Transverse colon (tissue), 4 donors: ENCODE results near the gene MBTPS1. TPM values are rescaled to one million over a fixed set of nuclear protein-coding genes. Genes with fewer than 3 reads are reported as not detected.

Source experiments
- DNase-seq: peaks from one replicate; pipeline ENCODE4 v3.0.0-alpha.2; 2019
- H3K27ac ChIP-seq, 4 donors: fragments of 200-600 bp; sonication (generic); 2 replicates each; pipeline ENCODE4 v1.5.1; 2016 to 2018; ENCODE audit warnings: inconsistent platforms in 4 of 4
- H3K27me3 ChIP-seq: fragments of 200-600 bp; sonication (generic); 2 replicates; pipeline ENCODE4 v1.5.1; 2017; ENCODE audit warnings: inconsistent platforms
- H3K36me3 ChIP-seq, 4 donors: fragments of 200-600 bp; sonication (generic); 2 replicates each; pipeline ENCODE4 v1.5.1; 2017 to 2019; ENCODE audit warnings: inconsistent platforms in 4 of 4
- H3K4me1 ChIP-seq, 4 donors: fragments of 200-600 bp; sonication (generic); 2 replicates each; pipeline ENCODE4 v1.5.1; 2017 to 2020; ENCODE audit warnings: inconsistent platforms in 4 of 4
- H3K4me3 ChIP-seq, 4 donors: fragments of 200-600 bp; sonication (generic); 1 replicate in 1 of 4; 2 replicates in 3 of 4; pipeline versions ENCODE4 v1.5.1 to v1.6.1; 2017 to 2019; ENCODE audit warnings: inconsistent platforms in 4 of 4
- H3K9me3 ChIP-seq, 2 donors: fragments of 200-600 bp; sonication (generic); 2 replicates each; pipeline ENCODE4 v1.5.1; 2017 to 2019; ENCODE audit warnings: inconsistent platforms in 2 of 2
- EP300 ChIP-seq: sonication (generic); formaldehyde crosslinking; IDR thresholded peaks from one replicate; pipeline ENCODE4 v1.6.1; 2017; ENCODE audit warnings: antibody characterized with exemption, low read depth
- POLR2A ChIP-seq: fragments of 450-650 bp; IDR thresholded peaks from one replicate; pipeline ENCODE4 v1.6.1; 2016; ENCODE audit warnings: antibody characterized with exemption, mild to moderate bottlenecking, moderate library complexity
- POLR2AphosphoS5 ChIP-seq, 3 donors: sonication (generic); formaldehyde crosslinking; IDR thresholded peaks; one replicate each; pipeline ENCODE4 v1.6.1; 2016; ENCODE audit warnings: antibody characterized with exemption in 3 of 3
- WGBS, 2 donors: methylation state at CpG; one replicate each; pipeline ENCODE4 v1.1.5; 2018; ENCODE audit warnings: low coverage in 1 of 2; 5-methylcytosine and 5-hydroxymethylcytosine counted together
- in situ Hi-C, 4 donors: fragments of 200-750 bp; cut with MboI; loops; one replicate each; pipeline versions ENCODE4 v1.15.0 to v1.15.1; 2017; ENCODE audit warnings: low sequenced_read_pairs in 3 of 4, low pct_ligation_motif_present in 1 of 4, low pct_unique_long_range_greater_than_20kb in 1 of 4
- intact Hi-C: fragments of 100-400 bp; cut with DNase I; formaldehyde crosslinking; loops from one replicate; pipeline ENCODE4 v1.15.1; 2023; ENCODE audit warnings: low total_unique reads
- total RNA-seq, 4 donors: library from RNA; depleted of rRNA; stranded (reverse); fragments of >200 nt; gene quantifications; one replicate each; pipeline ENCODE4 v1.1.0, GENCODE V29; 2016
- TF ChIP-seq, protein P1 (sequence below), 5 experiments: fragments of 200-600 bp in 3 of 5; fragments of 450-650 bp in 2 of 5; sonication (generic) in 3 of 5; IDR thresholded peaks; 1 replicate in 2 of 5; 2 replicates in 3 of 5; pipeline ENCODE4 v1.5.1; 2016 to 2017; ENCODE audit warnings: antibody characterized with exemption in 5 of 5, inconsistent platforms in 3 of 5, mild to moderate bottlenecking in 2 of 5, moderate library complexity in 1 of 5

Gene MBTPS1
- total RNA-seq, 4 donors from 2014 or later: 53.7 to 110 (median 97.0) TPM

DNA sequence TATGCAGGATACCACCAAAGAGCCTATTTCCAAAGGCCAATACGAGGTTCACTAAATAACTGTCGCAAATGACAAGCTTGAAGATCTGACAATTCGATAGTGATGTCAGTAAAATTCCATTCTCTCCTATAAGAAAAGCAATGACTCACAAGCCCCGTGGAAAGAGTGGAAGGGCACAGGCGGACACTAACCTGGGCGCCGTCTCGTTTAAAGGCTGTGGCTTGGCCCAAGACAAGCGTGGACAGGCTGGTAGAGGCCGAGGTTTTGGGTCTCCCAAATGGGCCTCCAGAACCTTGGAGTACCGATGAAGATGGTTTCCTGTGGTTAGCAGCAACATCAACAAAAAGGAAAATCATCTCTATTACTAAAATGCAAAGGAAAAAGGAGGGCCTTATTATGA lies 57.6 kb downstream of the MBTPS1 start:
- H3K4me1 ChIP-seq: no peaks in the 10 kb centered on the region
- 87 to 96% methylated on average over 3 to 11 of the region's 11 CpGs for WGBS, 2 donors
- intact Hi-C loops (no loop called here), in situ Hi-C loops (loop anchor here (25.0 kb wide), 2 partner anchors 97 to 247 kb away; partner anchors contain the start of genes HSBP1 (in 3 of the 4), NECAB2 (in 3 of the 4) and OSGIN1 (in 3 of the 4))
- H3K36me3 ChIP-seq: peaks cover 0 to 79% (median 38%) of the 10 kb centered on the region in 4 donors
- no peaks in the 10 kb centered on the region for H3K27me3 ChIP-seq
- no peak overlapping the region for H3K27ac ChIP-seq
- H3K9me3 ChIP-seq: no peaks in the 10 kb centered on the region
- DNase-seq: no peak
- TF ChIP-seq EP300: no peak
- H3K4me3 ChIP-seq: no peak overlapping the region

DNA sequence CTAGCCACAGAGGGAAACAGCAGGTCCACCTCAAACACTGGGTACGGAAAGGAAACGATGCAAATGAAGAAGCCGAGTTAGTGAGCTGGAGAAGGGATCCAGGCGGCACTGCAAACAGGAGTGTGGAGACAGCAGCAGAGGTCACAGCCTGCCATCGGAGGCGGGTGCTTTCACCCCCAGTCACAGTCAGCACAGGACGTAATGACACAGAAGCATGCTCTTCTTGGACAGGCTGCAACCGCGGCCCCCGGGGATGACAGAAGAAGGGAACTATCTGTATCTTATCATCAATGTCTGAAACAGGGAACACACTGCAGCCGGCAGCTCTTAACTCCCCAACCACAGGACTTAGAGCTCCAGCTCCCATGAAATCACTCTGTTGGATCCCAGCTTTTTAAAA lies 58.1 kb downstream of the MBTPS1 start:
- Histone ChIP-seq H3K27me3 (no peaks in the 10 kb centered on the region), H3K36me3 (peaks cover 0 to 81% (median 39%) of the 10 kb centered on the region in 4 donors), H3K27ac (no peak overlapping the region), H3K4me1 (no peaks in the 10 kb centered on the region), H3K4me3 (no peak overlapping the region), H3K9me3 (no peaks in the 10 kb centered on the region)
- intact Hi-C loops (no loop called here), in situ Hi-C loops (loop anchor here (25.0 kb wide), 2 partner anchors 96 to 246 kb away; partner anchors contain the start of genes HSBP1 (in 3 of the 4), NECAB2 (in 3 of the 4) and OSGIN1 (in 3 of the 4))
- TF ChIP-seq, protein P1, sequence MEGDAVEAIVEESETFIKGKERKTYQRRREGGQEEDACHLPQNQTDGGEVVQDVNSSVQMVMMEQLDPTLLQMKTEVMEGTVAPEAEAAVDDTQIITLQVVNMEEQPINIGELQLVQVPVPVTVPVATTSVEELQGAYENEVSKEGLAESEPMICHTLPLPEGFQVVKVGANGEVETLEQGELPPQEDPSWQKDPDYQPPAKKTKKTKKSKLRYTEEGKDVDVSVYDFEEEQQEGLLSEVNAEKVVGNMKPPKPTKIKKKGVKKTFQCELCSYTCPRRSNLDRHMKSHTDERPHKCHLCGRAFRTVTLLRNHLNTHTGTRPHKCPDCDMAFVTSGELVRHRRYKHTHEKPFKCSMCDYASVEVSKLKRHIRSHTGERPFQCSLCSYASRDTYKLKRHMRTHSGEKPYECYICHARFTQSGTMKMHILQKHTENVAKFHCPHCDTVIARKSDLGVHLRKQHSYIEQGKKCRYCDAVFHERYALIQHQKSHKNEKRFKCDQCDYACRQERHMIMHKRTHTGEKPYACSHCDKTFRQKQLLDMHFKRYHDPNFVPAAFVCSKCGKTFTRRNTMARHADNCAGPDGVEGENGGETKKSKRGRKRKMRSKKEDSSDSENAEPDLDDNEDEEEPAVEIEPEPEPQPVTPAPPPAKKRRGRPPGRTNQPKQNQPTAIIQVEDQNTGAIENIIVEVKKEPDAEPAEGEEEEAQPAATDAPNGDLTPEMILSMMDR (IDR thresholded peaks at IDR 0.05): no peak
- TF ChIP-seq POLR2AphosphoS5 (IDR thresholded peaks at IDR 0.05) (no peak), EP300 (no peak), POLR2A (no peak)
- no peak for DNase-seq
- WGBS, 2 donors: 86 to 87% methylated on average over 3 to 11 of the region's 11 CpGs

DNA sequence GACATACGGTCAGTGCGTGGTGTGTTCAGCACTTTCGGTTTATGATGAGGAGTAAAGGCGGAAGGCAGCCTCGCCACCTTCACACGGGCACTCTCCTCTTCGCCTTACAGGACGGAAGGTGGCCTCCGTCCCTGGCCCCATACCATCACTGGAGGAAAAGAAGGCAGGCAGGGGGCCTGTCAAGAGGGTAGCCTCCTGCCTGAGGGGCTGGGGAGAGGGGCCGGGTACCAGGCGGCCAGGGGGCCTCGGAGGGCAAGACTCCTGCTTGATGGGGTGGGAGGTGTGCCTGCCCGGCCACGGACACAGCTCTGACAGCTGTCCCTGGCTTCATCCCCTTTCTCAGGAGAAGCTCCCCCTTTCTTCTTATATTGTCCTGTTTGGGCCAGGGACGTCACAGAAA lies 58.5 kb downstream of the MBTPS1 start:
- WGBS, 2 donors: 89% methylated on average over 15 of the region's 15 CpGs; no CpG with 5 or more reads in 1 of the 2 donors
- H3K27ac ChIP-seq: no peak overlapping the region
- intact Hi-C loops (no loop called here), in situ Hi-C loops (loop anchor here (25.0 kb wide), 2 partner anchors 96 to 246 kb away; partner anchors contain the start of genes HSBP1 (in 3 of the 4), NECAB2 (in 3 of the 4) and OSGIN1 (in 3 of the 4))
- H3K9me3 ChIP-seq: no peaks in the 10 kb centered on the region
- H3K36me3 ChIP-seq: peaks cover 0 to 85% (median 40%) of the 10 kb centered on the region in 4 donors
- H3K4me3 ChIP-seq: no peak overlapping the region
- no peaks in the 10 kb centered on the region for H3K27me3 ChIP-seq
- H3K4me1 ChIP-seq: no peaks in the 10 kb centered on the region
- no peak for DNase-seq
- TF ChIP-seq POLR2AphosphoS5 (IDR thresholded peaks at IDR 0.05) (no peak), POLR2A (no peak), EP300 (no peak)
- TF ChIP-seq, protein P1 (IDR thresholded peaks at IDR 0.05): no peak

DNA sequence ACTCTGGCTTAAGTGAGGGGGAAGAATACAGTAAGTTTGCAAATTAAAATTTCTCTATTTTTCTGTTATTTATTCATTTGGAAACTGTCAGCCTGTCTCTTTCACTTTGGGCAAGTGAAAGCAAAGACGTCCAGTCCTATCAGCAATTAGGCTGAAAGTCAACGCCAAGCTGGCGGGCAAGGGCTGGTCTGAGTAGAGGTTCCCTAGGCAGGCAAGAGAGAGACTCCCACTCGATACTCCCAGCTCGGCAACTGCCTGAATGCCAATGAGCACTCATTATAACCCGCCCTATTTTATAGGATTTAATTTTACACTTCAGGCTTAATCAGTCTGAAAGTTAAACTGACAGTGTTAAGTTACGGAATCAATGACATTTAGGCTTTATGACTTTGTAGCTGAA lies 59.8 kb downstream of the MBTPS1 start:
- H3K9me3 ChIP-seq: no peaks in the 10 kb centered on the region
- H3K36me3 ChIP-seq: peaks cover 0 to 80% (median 39%) of the 10 kb centered on the region in 4 donors
- TF ChIP-seq POLR2A: no peak
- no peak for TF ChIP-seq EP300
- TF ChIP-seq, protein P1 (IDR thresholded peaks at IDR 0.05): no peak
- TF ChIP-seq POLR2AphosphoS5 (IDR thresholded peaks at IDR 0.05): no peak
- WGBS, 2 donors: 90 to 98% methylated on average over 6 to 7 of the region's 7 CpGs
- no peaks in the 10 kb centered on the region for H3K4me1 ChIP-seq
- H3K27ac ChIP-seq: no peak overlapping the region
- intact Hi-C loops: no loop called here
- no peaks in the 10 kb centered on the region for H3K27me3 ChIP-seq
- no peak overlapping the region for H3K4me3 ChIP-seq
- in situ Hi-C loops: loop anchor here (25.0 kb wide), 2 partner anchors 95 to 245 kb away; partner anchors contain the start of genes HSBP1 (in 3 of the 4), NECAB2 (in 3 of the 4) and OSGIN1 (in 3 of the 4)
- no peak for DNase-seq
